ENCODE results near the gene CDH7. TPM values are rescaled to one million over a fixed set of nuclear protein-coding genes. Genes with fewer than 3 reads are reported as not detected.
A peak's percentile ranks its signal among the peaks of the same experiment; 100 is the strongest.

Gene CDH7
- total RNA-seq, 1 experiment from 2014 or later = 6.1 TPM

GRCh38 chr18:65767406-65767805 is 16.6 kb downstream of the CDH7 start:
- TF ChIP-seq EZH2phosphoT487 (IDR thresholded peaks at IDR 0.05; ENCODE audit: borderline replicate concordance, low read length) (no peak), EZH2 (IDR thresholded peaks at IDR 0.05; ENCODE audit: low read length, unreplicated experiment) (no peak), CTCF (conservative IDR thresholded peaks at IDR 0.05; ENCODE audit: low read depth, low read length) (no peak)
- intact Hi-C loops (cut with micrococcal nuclease) = no loop called here
- H3K9me2 ChIP-seq (replicated peaks; ENCODE audit: low read length) = no peaks in the 10 kb centered on the region
- H3K36me3 ChIP-seq (ENCODE audit: low read depth, low read length) = no peaks in the 10 kb centered on the region
- DNase-seq = peak; percentile 29
- BruUV-seq (replicated peaks) = no TSS peak
- ATAC-seq = no peak
- CTCF ChIA-PET = interaction anchor here (0.5 kb wide), 1 partner anchor 42 kb away, joined by 3 read pairs; no protein-coding TSS in a partner anchor
- no peak overlapping the region for H3K9ac ChIP-seq (ENCODE audit: low read length)
- peak overlapping the region; percentile 78 for H3K27ac ChIP-seq (ENCODE audit: low read length)
- POLR2A ChIA-PET (ENCODE audit: unreplicated experiment) = no interaction called here
- no peak overlapping the region for H2AFZ ChIP-seq (ENCODE audit: low read length)
- H3K79me2 ChIP-seq (ENCODE audit: low read length) = no peaks in the 10 kb centered on the region
- H3K9me3 ChIP-seq (ENCODE audit: low read length) = no peaks in the 10 kb centered on the region
- H3K4me3 ChIP-seq (ENCODE audit: low read length) = no peak overlapping the region
- H3K27me3 ChIP-seq (ENCODE audit: low read length) = no peaks in the 10 kb centered on the region
- H3K4me1 ChIP-seq (ENCODE audit: insufficient read depth, low read length) = peaks cover 32% of the 10 kb centered on the region
- no peaks in the 10 kb centered on the region for H4K20me1 ChIP-seq (ENCODE audit: low read length)
- peak overlapping the region; percentile 59 for H3K4me2 ChIP-seq (ENCODE audit: low read length)
- H3F3A ChIP-seq (ENCODE audit: low read length, unreplicated experiment) = peaks cover 4% of the 10 kb centered on the region

DNA sequence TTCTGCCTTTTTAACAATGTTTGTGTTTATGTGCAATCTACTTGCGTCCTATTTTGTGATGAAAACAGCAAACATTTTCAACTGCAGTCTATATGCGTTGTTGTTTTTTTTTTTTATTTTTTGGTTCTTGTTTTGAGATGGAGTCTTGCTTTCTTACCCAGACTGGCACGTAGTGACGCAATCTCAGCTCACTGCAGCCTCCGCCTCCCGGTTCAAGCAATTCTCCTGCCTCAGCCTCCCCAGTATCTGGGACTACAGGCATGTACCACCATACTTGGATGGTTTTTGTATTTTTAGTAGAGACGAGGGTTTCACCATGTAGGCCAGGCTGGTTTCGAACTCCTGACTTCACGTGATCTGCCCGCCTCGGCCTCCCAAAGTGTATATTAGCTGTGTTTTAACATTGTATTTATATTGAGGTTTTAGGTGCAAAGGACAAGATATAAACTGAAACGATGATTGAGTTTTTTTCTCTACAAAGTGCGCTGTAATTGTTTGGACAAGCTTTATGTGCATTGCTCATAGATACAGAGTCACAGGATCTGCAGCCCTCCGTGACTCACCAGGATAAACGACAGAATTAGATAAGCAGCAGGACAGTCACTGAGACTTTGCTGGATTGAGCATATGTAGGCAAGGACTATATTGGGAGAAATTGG is 17.4 kb downstream of the CDH7 start:
- Histone ChIP-seq H3K27ac (ENCODE audit: low read length) (peak overlapping the region; percentile 78), H2AFZ (ENCODE audit: low read length) (peak overlapping the region; percentile 25; the same call in 1 of the 2 replicates), H3K9me2 (replicated peaks; ENCODE audit: low read length) (no peaks in the 10 kb centered on the region), H3K79me2 (ENCODE audit: low read length) (no peaks in the 10 kb centered on the region), H3K4me2 (ENCODE audit: low read length) (peak overlapping the region; percentile 59), H3K9ac (ENCODE audit: low read length) (peak overlapping the region; percentile 46; the same call in 1 of the 2 replicates), H3K36me3 (ENCODE audit: low read depth, low read length) (no peaks in the 10 kb centered on the region), H3F3A (ENCODE audit: low read length, unreplicated experiment) (peaks cover 4% of the 10 kb centered on the region), H4K20me1 (ENCODE audit: low read length) (no peaks in the 10 kb centered on the region), H3K9me3 (ENCODE audit: low read length) (no peaks in the 10 kb centered on the region), H3K4me3 (ENCODE audit: low read length) (0 out of 2 replicates have a peak overlapping the region, but pooled peaks have one; percentile 17), H3K27me3 (ENCODE audit: low read length) (no peaks in the 10 kb centered on the region), H3K4me1 (ENCODE audit: insufficient read depth, low read length) (peaks cover 32% of the 10 kb centered on the region)
- no TSS peak for BruUV-seq (replicated peaks)
- ATAC-seq (peak; percentile 97), DNase-seq (peak; percentile 90)
- ChIA-PET CTCF (interaction anchor here (0.6 kb wide), 1 partner anchor 39 kb away, joined by 13 read pairs; no protein-coding TSS in a partner anchor), POLR2A (ENCODE audit: unreplicated experiment) (no interaction called here)
- TF ChIP-seq CTCF (conservative IDR thresholded peaks at IDR 0.05; ENCODE audit: low read depth, low read length) (no peak), EZH2 (IDR thresholded peaks at IDR 0.05; ENCODE audit: low read length, unreplicated experiment) (no peak), EZH2phosphoT487 (IDR thresholded peaks at IDR 0.05; ENCODE audit: borderline replicate concordance, low read length) (no peak)
- intact Hi-C loops (cut with micrococcal nuclease) = loop anchor here (1.0 kb wide), 2 partner anchors 108 to 138 kb away; no protein-coding TSS in a partner anchor

GRCh38 chr18:65769652-65770051 is 18.8 kb downstream of the CDH7 start:
- 0 out of 2 replicates have a peak overlapping the region, but pooled peaks have one; percentile 59 for H3K4me2 ChIP-seq (ENCODE audit: low read length)
- peak overlapping the region; percentile 46; the same call in 1 of the 2 replicates for H3K9ac ChIP-seq (ENCODE audit: low read length)
- H3K4me1 ChIP-seq (ENCODE audit: insufficient read depth, low read length) = peaks cover 32% of the 10 kb centered on the region
- no peaks in the 10 kb centered on the region for H4K20me1 ChIP-seq (ENCODE audit: low read length)
- H3K27ac ChIP-seq (ENCODE audit: low read length) = peak overlapping the region; percentile 74
- no peak for TF ChIP-seq CTCF (conservative IDR thresholded peaks at IDR 0.05; ENCODE audit: low read depth, low read length)
- no peak for TF ChIP-seq EZH2phosphoT487 (IDR thresholded peaks at IDR 0.05; ENCODE audit: borderline replicate concordance, low read length)
- no peak for TF ChIP-seq EZH2 (IDR thresholded peaks at IDR 0.05; ENCODE audit: low read length, unreplicated experiment)
- BruUV-seq (replicated peaks) = no TSS peak
- peak; percentile 48 for DNase-seq
- no peaks in the 10 kb centered on the region for H3K9me2 ChIP-seq (replicated peaks; ENCODE audit: low read length)
- H3K4me3 ChIP-seq (ENCODE audit: low read length) = no peak overlapping the region
- no peaks in the 10 kb centered on the region for H3K27me3 ChIP-seq (ENCODE audit: low read length)
- CTCF ChIA-PET = no interaction called here
- no peaks in the 10 kb centered on the region for H3K79me2 ChIP-seq (ENCODE audit: low read length)
- no peak overlapping the region for H2AFZ ChIP-seq (ENCODE audit: low read length)
- ATAC-seq = peak; percentile 30; the same call in 1 of the 2 replicates
- peaks cover 4% of the 10 kb centered on the region for H3F3A ChIP-seq (ENCODE audit: low read length, unreplicated experiment)
- intact Hi-C loops (cut with micrococcal nuclease) = no loop called here
- POLR2A ChIA-PET (ENCODE audit: unreplicated experiment) = no interaction called here
- H3K9me3 ChIP-seq (ENCODE audit: low read length) = no peaks in the 10 kb centered on the region
- no peaks in the 10 kb centered on the region for H3K36me3 ChIP-seq (ENCODE audit: low read depth, low read length)

Data from PC-3 (cell line).